ENCODE measurements around the gene TCF4. TPM values are rescaled to one million over a fixed set of nuclear protein-coding genes. Genes with fewer than 3 reads are reported as not detected.
A peak's percentile ranks its signal among the peaks of the same experiment; 100 is the strongest.

TCF4 gene
- polyA plus RNA-seq, 1 of the 3 experiments (the other 2 are of a cell fraction) = 39.1 TPM

GRCh38 chr18:55401638-55402191 lies 186.3 kb downstream of the TCF4 start (continued):
- TF ChIP-seq PBX3 (IDR thresholded peaks at IDR 0.05) (peak; percentile 77), REST (IDR thresholded peaks at IDR 0.05; ENCODE audit: low read depth, low read length) (no peak)

GRCh38 chr18:55400590-55401541 lies 187.1 kb downstream of the TCF4 start:
- POLR2A ChIA-PET = interaction anchor here (0.6 kb wide), 1 partner anchor 221 kb away, joined by 5 read pairs; no protein-coding TSS in a partner anchor
- Histone ChIP-seq H3K36me3 (replicated peaks in 1 of 2; ENCODE audit: control insufficient read depth in 1 of 2, insufficient read depth in 2 of 2, low read length in 1 of 2) (no peaks in the 10 kb centered on the region), H3K4me2 (peak overlapping the region; percentile 82), H2AFZ (ENCODE audit: low read depth) (no peak overlapping the region), H3F3A (replicated peaks; ENCODE audit: insufficient read depth) (peaks cover 32% of the 10 kb centered on the region), H3K27me3 (ENCODE audit: insufficient read depth) (no peaks in the 10 kb centered on the region), H3K4me1 (ENCODE audit: control insufficient read depth in 1 of 2, insufficient read depth in 2 of 2, low read depth in 1 of 2, low read length in 1 of 2) (peaks cover 37 to 43% of the 10 kb centered on the region in 2 experiments), H3K9ac (peak overlapping the region; percentile 63), H3K4me3 (ENCODE audit: low read depth in 2 of 2, low read length in 1 of 2) (peak overlapping the region; percentile 46 to 61), H3K9me2 (no peaks in the 10 kb centered on the region), H3K79me2 (ENCODE audit: insufficient read depth) (peaks cover 87% of the 10 kb centered on the region), H3K27ac (ENCODE audit: low read depth in 2 of 2, low read length in 1 of 2) (peak overlapping the region; percentile 86 to 93), H4K20me1 (ENCODE audit: insufficient read depth) (no peaks in the 10 kb centered on the region), H3K9me3 (no peaks in the 10 kb centered on the region)
- TF ChIP-seq RCOR1 (IDR thresholded peaks at IDR 0.05; ENCODE audit: low read length) = no peak
- TF ChIP-seq FOXJ3 (CRISPR knock-in tag; IDR thresholded peaks at IDR 0.05) = no peak
- TF ChIP-seq ELF1 (IDR thresholded peaks at IDR 0.05) = no peak
- TF ChIP-seq USF2 (IDR thresholded peaks at IDR 0.05; ENCODE audit: borderline replicate concordance, low read depth, low read length) = no peak
- 54% methylated on average over 12 of the region's 12 CpGs for WGBS (ENCODE audit: low lambda C conversion rate)
- DNase-seq = no peak
- CTCF ChIA-PET = interaction anchor here (1.0 to 1.6 kb wide), 4 partner anchors 16 to 57 kb away, joined by 3 to 4 read pairs (median 3); no protein-coding TSS in a partner anchor
